Left ventricle myocardium inferior (tissue), 1 donor: Measurements from ENCODE around the gene BTG1. TPM values are rescaled to one million over a fixed set of nuclear protein-coding genes. Genes with fewer than 3 reads are reported as not detected.

Source experiments
- DNase-seq: peaks from one replicate; pipeline ENCODE4 v3.0.0-alpha.2; 2020
- H3K27ac ChIP-seq: fragments of 200-600 bp; replicated peaks from 2 replicates; pipeline ENCODE4 v1.8.0; 2021
- H3K27me3 ChIP-seq: fragments of 200-600 bp; 2 replicates; pipeline ENCODE4 v1.8.0; 2021; ENCODE audit warnings: low read depth
- H3K36me3 ChIP-seq: fragments of 200-600 bp; 2 replicates; pipeline ENCODE4 v1.8.0; 2021
- H3K4me1 ChIP-seq: fragments of 200-600 bp; 2 replicates; pipeline ENCODE4 v1.8.0; 2021
- H3K4me3 ChIP-seq: fragments of 200-600 bp; 2 replicates; pipeline ENCODE4 v1.8.0; 2021; ENCODE audit warnings: mild to moderate bottlenecking, moderate library complexity
- H3K9me3 ChIP-seq: fragments of 200-600 bp; replicated peaks from 2 replicates; pipeline ENCODE4 v1.8.0; 2021
- CTCF ChIP-seq: fragments of 200-600 bp; IDR thresholded peaks from 2 replicates; pipeline ENCODE4 v1.8.0; 2021; ENCODE audit warnings: antibody characterized with exemption, mild to moderate bottlenecking, borderline replicate concordance
- intact Hi-C: fragments of 100-400 bp; cut with micrococcal nuclease; formaldehyde crosslinking; loops from one replicate; pipeline ENCODE4 v1.11.0; 2022
- total RNA-seq: library from RNA; stranded (reverse); fragmentation: NEBNext Ultra II Directional; extraction: Animal tissue kit (Norgen Biotek cat#: 25700); gene quantifications from one replicate; pipeline ENCODE4 v1.2.1, GENCODE V29; 2021
- donor health status: DM: no; HTN: yes; CAD: no; lungs with severe emphysema.

The BTG1 gene
- total RNA-seq, 1 donor from 2014 or later, result 79.4 TPM

GRCh38 chr12:92151916-92152315 lies 6.3 kb upstream of the BTG1 start:
- no peak for TF ChIP-seq CTCF
- DNase-seq, result no peak
- H3K4me3 ChIP-seq, result no peak overlapping the region
- no peak overlapping the region for H3K27ac ChIP-seq
- H3K36me3 ChIP-seq, result no peaks in the 10 kb centered on the region
- peaks cover 8% of the 10 kb centered on the region for H3K4me1 ChIP-seq
- no peaks in the 10 kb centered on the region for H3K9me3 ChIP-seq
- H3K27me3 ChIP-seq, result no peaks in the 10 kb centered on the region
- intact Hi-C loops, result no loop called here

DNA sequence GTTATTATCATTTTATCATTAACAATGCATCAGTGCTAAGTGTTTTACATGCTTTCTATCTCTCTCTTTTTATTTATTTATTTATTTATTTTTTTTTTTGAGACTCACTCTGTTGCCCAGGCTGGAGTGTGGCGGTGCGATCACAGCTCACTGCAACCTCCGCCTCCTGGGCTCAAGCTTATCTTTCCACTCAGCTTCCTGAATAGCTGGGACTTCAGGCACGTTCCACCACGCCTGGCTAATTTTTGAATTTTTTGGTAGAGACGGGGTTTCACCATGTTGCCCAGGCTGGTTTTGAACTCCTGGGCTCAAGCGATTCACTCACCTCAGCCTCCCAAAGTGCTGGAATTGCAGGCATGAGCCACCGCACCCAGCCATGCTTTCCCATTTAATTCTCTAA lies 3.9 kb upstream of the BTG1 start:
- Histone ChIP-seq H3K36me3 (no peaks in the 10 kb centered on the region), H3K27ac (no peak overlapping the region), H3K27me3 (no peaks in the 10 kb centered on the region), H3K4me3 (no peak overlapping the region), H3K4me1 (peaks cover 25% of the 10 kb centered on the region), H3K9me3 (no peaks in the 10 kb centered on the region)
- intact Hi-C loops, result loop anchor here (5.0 to 10.0 kb wide), 2 partner anchors 93 to 415 kb away; no protein-coding TSS in a partner anchor
- no peak for DNase-seq
- no peak for TF ChIP-seq CTCF

- Histone ChIP-seq H3K4me3 (peak overlapping the region; percentile 97), H3K9me3 (no peaks in the 10 kb centered on the region), H3K36me3 (peaks cover 21% of the 10 kb centered on the region), H3K27me3 (no peaks in the 10 kb centered on the region), H3K4me1 (peaks cover 45% of the 10 kb centered on the region), H3K27ac (peak overlapping the region; percentile 98)
- DNase-seq, result no peak
- TF ChIP-seq CTCF, result no peak
- intact Hi-C loops, result loop anchor here (5.0 to 10.0 kb wide), 2 partner anchors 95 to 417 kb away; no protein-coding TSS in a partner anchor
Measured at GRCh38 chr12:92147491-92147890, 1.8 kb upstream of the BTG1 start.

- intact Hi-C loops, result loop anchor here (5.0 to 10.0 kb wide), 2 partner anchors 96 to 418 kb away; no protein-coding TSS in a partner anchor
- H3K27ac ChIP-seq, result peak overlapping the region; percentile 98
- H3K36me3 ChIP-seq, result peaks cover 29% of the 10 kb centered on the region
- H3K27me3 ChIP-seq, result no peaks in the 10 kb centered on the region
- H3K4me3 ChIP-seq, result peak overlapping the region; percentile 97
- peaks cover 53% of the 10 kb centered on the region for H3K4me1 ChIP-seq
- no peaks in the 10 kb centered on the region for H3K9me3 ChIP-seq
- no peak for DNase-seq
- TF ChIP-seq CTCF, result peak; percentile 14
Measured at GRCh38 chr12:92146497-92147224, 1.0 kb upstream of the BTG1 start.

- no peaks in the 10 kb centered on the region for H3K27me3 ChIP-seq
- no peaks in the 10 kb centered on the region for H3K9me3 ChIP-seq
- H3K36me3 ChIP-seq, result peaks cover 37% of the 10 kb centered on the region
- no peak for DNase-seq
- H3K4me3 ChIP-seq, result peak overlapping the region; percentile 97
- H3K27ac ChIP-seq, result peak overlapping the region; percentile 98
- peaks cover 66% of the 10 kb centered on the region for H3K4me1 ChIP-seq
- intact Hi-C loops, result loop anchor here (5.0 to 10.0 kb wide), 2 partner anchors 97 to 419 kb away; no protein-coding TSS in a partner anchor
- no peak for TF ChIP-seq CTCF
Measured at GRCh38 chr12:92145481-92145730, 240 bp downstream of the BTG1 start.
